Brain microvascular endothelial cell (primary cell): ENCODE data around the gene LMX1B.

Experiments
- DNase-seq: peaks from one replicate; pipeline ENCODE4 v3.0.0-alpha.2; 2020
- H3K27ac ChIP-seq: fragments of 250-450 bp; sonication (Bioruptor Pico); 2 replicates; pipeline ENCODE4 v1.5.1; 2020; ENCODE audit warnings: mild to moderate bottlenecking, moderate library complexity
- H3K27me3 ChIP-seq: fragments of 250-450 bp; sonication (Bioruptor Pico); replicated peaks from 2 replicates; pipeline ENCODE4 v1.5.1; 2020; ENCODE audit warnings: mild to moderate bottlenecking
- H3K36me3 ChIP-seq: fragments of 250-450 bp; sonication (Bioruptor Pico); replicated peaks from 2 replicates; pipeline ENCODE4 v1.5.1; 2020; ENCODE audit warnings: mild to moderate bottlenecking
- H3K4me3 ChIP-seq: 2 replicates; pipeline ENCODE4 v1.5.1; 2011; ENCODE audit warnings: low read depth, mild to moderate bottlenecking, control low read depth, low read length, moderate library complexity
- in situ Hi-C: cut with HindIII; loops from 2 replicates; pipeline ENCODE4 v1.10.0; 2017; ENCODE audit warnings: low sequenced_read_pairs, low pct_ligation_motif_present
- TF ChIP-seq, protein P1 (sequence below): IDR thresholded peaks from 2 replicates; pipeline ENCODE4 v1.5.1; 2011; ENCODE audit warnings: low read depth, mild to moderate bottlenecking, moderate library complexity, low read length, control low read depth, inconsistent platforms; ENCODE audit errors: missing control alignments

LMX1B gene

DNA sequence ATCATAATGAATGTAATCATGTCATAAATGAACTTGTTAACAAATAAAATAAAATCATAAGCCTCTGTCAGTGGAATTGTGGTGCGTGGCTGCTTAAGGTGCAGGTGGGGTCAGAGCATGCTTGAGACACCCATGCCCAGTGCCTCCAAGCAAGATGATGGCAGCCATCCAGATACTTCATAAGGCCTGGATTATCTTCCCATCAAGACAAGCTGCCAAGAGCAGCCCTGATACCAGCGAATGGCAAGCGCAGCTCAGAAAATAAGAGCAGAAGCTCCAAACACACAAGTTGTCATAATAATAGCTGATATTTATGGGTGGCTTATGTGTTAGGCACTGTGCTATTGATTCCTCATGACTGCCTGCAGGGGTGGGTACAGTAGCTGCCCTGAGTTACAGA lies 21.8 kb upstream of the LMX1B start:
- Histone ChIP-seq H3K4me3 (no peak overlapping the region), H3K27ac (no peak overlapping the region), H3K36me3 (no peaks in the 10 kb centered on the region), H3K27me3 (peaks cover 7% of the 10 kb centered on the region)
- in situ Hi-C loops, result no loop called here
- TF ChIP-seq, protein P1, sequence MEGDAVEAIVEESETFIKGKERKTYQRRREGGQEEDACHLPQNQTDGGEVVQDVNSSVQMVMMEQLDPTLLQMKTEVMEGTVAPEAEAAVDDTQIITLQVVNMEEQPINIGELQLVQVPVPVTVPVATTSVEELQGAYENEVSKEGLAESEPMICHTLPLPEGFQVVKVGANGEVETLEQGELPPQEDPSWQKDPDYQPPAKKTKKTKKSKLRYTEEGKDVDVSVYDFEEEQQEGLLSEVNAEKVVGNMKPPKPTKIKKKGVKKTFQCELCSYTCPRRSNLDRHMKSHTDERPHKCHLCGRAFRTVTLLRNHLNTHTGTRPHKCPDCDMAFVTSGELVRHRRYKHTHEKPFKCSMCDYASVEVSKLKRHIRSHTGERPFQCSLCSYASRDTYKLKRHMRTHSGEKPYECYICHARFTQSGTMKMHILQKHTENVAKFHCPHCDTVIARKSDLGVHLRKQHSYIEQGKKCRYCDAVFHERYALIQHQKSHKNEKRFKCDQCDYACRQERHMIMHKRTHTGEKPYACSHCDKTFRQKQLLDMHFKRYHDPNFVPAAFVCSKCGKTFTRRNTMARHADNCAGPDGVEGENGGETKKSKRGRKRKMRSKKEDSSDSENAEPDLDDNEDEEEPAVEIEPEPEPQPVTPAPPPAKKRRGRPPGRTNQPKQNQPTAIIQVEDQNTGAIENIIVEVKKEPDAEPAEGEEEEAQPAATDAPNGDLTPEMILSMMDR, result no peak
- no peak for DNase-seq

DNA sequence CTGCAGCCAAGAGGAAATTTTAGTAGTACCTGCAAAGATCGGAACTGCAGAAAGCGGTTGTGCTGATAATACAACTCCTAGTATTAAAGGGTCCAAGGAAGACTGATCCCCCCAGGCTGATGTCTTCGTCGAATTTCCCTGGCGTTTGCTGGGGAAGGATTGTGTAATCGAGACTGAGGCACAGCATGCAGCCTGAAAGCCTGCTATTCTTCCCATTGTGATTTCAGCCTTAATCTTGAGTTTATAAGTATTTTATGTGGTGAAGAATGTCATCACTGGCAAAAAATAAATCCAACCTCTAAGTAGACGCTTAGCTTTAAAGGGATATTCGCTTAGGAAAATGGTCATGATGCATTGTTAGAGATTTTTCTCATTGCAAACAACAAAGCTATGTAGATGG lies 21.3 kb upstream of the LMX1B start:
- Histone ChIP-seq H3K4me3 (no peak overlapping the region), H3K36me3 (no peaks in the 10 kb centered on the region), H3K27ac (no peak overlapping the region), H3K27me3 (peaks cover 7% of the 10 kb centered on the region)
- no peak for DNase-seq
- TF ChIP-seq, protein P1, result no peak
- in situ Hi-C loops, result no loop called here

DNA sequence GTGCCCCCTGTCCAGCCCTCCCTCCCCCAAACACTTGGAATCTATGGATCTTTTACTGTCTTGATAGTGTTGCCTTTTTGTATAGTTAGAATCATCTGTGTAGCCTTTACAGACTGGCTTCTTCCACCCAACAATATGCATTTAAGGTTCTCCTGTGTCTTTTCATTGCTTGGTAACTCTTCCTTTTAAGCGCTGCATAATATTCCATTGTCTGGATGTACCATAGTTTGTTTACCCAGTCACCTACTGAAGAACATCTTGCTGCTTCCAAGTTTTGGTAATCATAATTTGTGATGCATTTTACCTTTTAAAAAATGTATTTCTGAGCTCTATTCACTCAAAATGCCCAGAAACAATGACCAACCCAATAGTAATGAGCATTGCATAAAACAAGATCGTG lies 17.7 kb upstream of the LMX1B start:
- no peak for DNase-seq
- in situ Hi-C loops, result no loop called here
- no peak overlapping the region for H3K4me3 ChIP-seq
- TF ChIP-seq, protein P1, result no peak
- no peak overlapping the region for H3K27ac ChIP-seq
- H3K36me3 ChIP-seq, result no peaks in the 10 kb centered on the region
- peaks cover 4% of the 10 kb centered on the region for H3K27me3 ChIP-seq

- TF ChIP-seq, protein P1, result peak; percentile 49
- in situ Hi-C loops, result no loop called here
- H3K27ac ChIP-seq, result no peak overlapping the region
- no peak overlapping the region for H3K4me3 ChIP-seq
- H3K36me3 ChIP-seq, result no peaks in the 10 kb centered on the region
- DNase-seq, result no peak
- no peaks in the 10 kb centered on the region for H3K27me3 ChIP-seq
Observed at GRCh38 chr9:126599047-126599650, 14.6 kb upstream of the LMX1B start.

GRCh38 chr9:126604059-126605055 lies 9.4 kb upstream of the LMX1B start:
- Histone ChIP-seq H3K27me3 (peaks cover 14% of the 10 kb centered on the region), H3K4me3 (no peak overlapping the region), H3K36me3 (no peaks in the 10 kb centered on the region), H3K27ac (no peak overlapping the region)
- in situ Hi-C loops, result no loop called here
- TF ChIP-seq, protein P1, result no peak
- no peak for DNase-seq
